ENCODE data around the gene C1orf21.

The C1orf21 gene

GRCh38 chr1:184621260-184621659, 234.4 kb downstream of the C1orf21 start:
- H3K9me3 ChIP-seq (ENCODE audit: low read length): no peaks in the 10 kb centered on the region
- H3K27ac ChIP-seq (ENCODE audit: low read depth, low read length, poor library complexity, severe bottlenecking): no peak overlapping the region
- H3K4me1 ChIP-seq (ENCODE audit: insufficient read depth, low read length, severe bottlenecking): no peaks in the 10 kb centered on the region
- no peak overlapping the region for H3K9ac ChIP-seq (ENCODE audit: low read length)
- H3K27me3 ChIP-seq (ENCODE audit: insufficient read depth, low read length): no peaks in the 10 kb centered on the region
- no peaks in the 10 kb centered on the region for H4K20me1 ChIP-seq (ENCODE audit: insufficient read depth, low read length)
- H3K4me2 ChIP-seq (ENCODE audit: low read length): no peak overlapping the region
- no peaks in the 10 kb centered on the region for H3F3A ChIP-seq (ENCODE audit: insufficient read depth, low read length)
- no peaks in the 10 kb centered on the region for H3K9me2 ChIP-seq (ENCODE audit: low read depth, low read length)
- no peaks in the 10 kb centered on the region for H3K36me3 ChIP-seq (ENCODE audit: insufficient read depth, low read length)
- TF ChIP-seq CTCF (IDR thresholded peaks at IDR 0.05; ENCODE audit: low read length): no peak
- no peak for TF ChIP-seq EZH2 (IDR thresholded peaks at IDR 0.05; ENCODE audit: borderline replicate concordance, low read length)
- no peak overlapping the region for H3K4me3 ChIP-seq (ENCODE audit: low read depth, low read length, poor library complexity, severe bottlenecking)
- no peaks in the 10 kb centered on the region for H3K79me2 ChIP-seq (ENCODE audit: insufficient read depth, low read length)
- H2AFZ ChIP-seq (ENCODE audit: low read length): no peak overlapping the region

- no peak overlapping the region for H3K4me3 ChIP-seq (ENCODE audit: low read depth, low read length, poor library complexity, severe bottlenecking)
- no peaks in the 10 kb centered on the region for H3F3A ChIP-seq (ENCODE audit: insufficient read depth, low read length)
- H3K9ac ChIP-seq (ENCODE audit: low read length): no peak overlapping the region
- H3K36me3 ChIP-seq (ENCODE audit: insufficient read depth, low read length): no peaks in the 10 kb centered on the region
- no peaks in the 10 kb centered on the region for H3K9me3 ChIP-seq (ENCODE audit: low read length)
- no peaks in the 10 kb centered on the region for H3K79me2 ChIP-seq (ENCODE audit: insufficient read depth, low read length)
- H3K4me2 ChIP-seq (ENCODE audit: low read length): no peak overlapping the region
- H3K4me1 ChIP-seq (ENCODE audit: insufficient read depth, low read length, severe bottlenecking): no peaks in the 10 kb centered on the region
- no peaks in the 10 kb centered on the region for H4K20me1 ChIP-seq (ENCODE audit: insufficient read depth, low read length)
- H3K9me2 ChIP-seq (ENCODE audit: low read depth, low read length): no peaks in the 10 kb centered on the region
- no peak overlapping the region for H3K27ac ChIP-seq (ENCODE audit: low read depth, low read length, poor library complexity, severe bottlenecking)
- H2AFZ ChIP-seq (ENCODE audit: low read length): no peak overlapping the region
- H3K27me3 ChIP-seq (ENCODE audit: insufficient read depth, low read length): no peaks in the 10 kb centered on the region
- TF ChIP-seq EZH2 (IDR thresholded peaks at IDR 0.05; ENCODE audit: borderline replicate concordance, low read length): no peak
- no peak for TF ChIP-seq CTCF (IDR thresholded peaks at IDR 0.05; ENCODE audit: low read length)
These were observed 235.5 kb downstream of the C1orf21 start for GRCh38 chr1:184622136-184622823.

DNA sequence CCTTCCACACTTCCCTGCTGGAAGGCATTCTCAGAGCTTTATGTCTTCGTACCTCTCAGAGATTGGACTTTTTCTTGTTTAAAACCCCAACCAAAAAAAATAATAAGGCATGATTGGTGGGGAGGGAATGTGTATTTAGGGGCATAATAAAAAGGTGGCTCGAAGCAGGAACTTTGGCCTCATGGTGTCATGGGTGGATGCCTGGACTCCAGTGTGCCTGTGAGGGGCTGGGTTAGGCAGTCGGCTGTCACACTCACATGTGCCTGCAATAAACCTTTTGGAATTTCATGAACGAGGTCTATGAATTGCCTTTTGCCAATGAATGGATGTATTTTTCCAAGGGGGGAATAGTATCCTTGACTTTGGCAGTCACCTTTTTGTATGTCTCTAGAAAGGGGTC, 236.6 kb downstream of the C1orf21 start:
- no peaks in the 10 kb centered on the region for H3K9me2 ChIP-seq (ENCODE audit: low read depth, low read length)
- TF ChIP-seq EZH2 (IDR thresholded peaks at IDR 0.05; ENCODE audit: borderline replicate concordance, low read length): no peak
- TF ChIP-seq CTCF (IDR thresholded peaks at IDR 0.05; ENCODE audit: low read length): no peak

More for the DNA sequence above, 236.6 kb downstream of the C1orf21 start:
- Histone ChIP-seq H3K27ac (ENCODE audit: low read depth, low read length, poor library complexity, severe bottlenecking) (no peak overlapping the region), H3K4me1 (ENCODE audit: insufficient read depth, low read length, severe bottlenecking) (no peaks in the 10 kb centered on the region), H3K4me3 (ENCODE audit: low read depth, low read length, poor library complexity, severe bottlenecking) (no peak overlapping the region), H3K36me3 (ENCODE audit: insufficient read depth, low read length) (no peaks in the 10 kb centered on the region), H3F3A (ENCODE audit: insufficient read depth, low read length) (no peaks in the 10 kb centered on the region), H4K20me1 (ENCODE audit: insufficient read depth, low read length) (no peaks in the 10 kb centered on the region), H3K9me3 (ENCODE audit: low read length) (no peaks in the 10 kb centered on the region), H3K27me3 (ENCODE audit: insufficient read depth, low read length) (no peaks in the 10 kb centered on the region), H3K79me2 (ENCODE audit: insufficient read depth, low read length) (no peaks in the 10 kb centered on the region), H3K4me2 (ENCODE audit: low read length) (no peak overlapping the region), H3K9ac (ENCODE audit: low read length) (no peak overlapping the region), H2AFZ (ENCODE audit: low read length) (no peak overlapping the region)
